ENCODE results near the gene S100A16.

The S100A16 gene

DNA sequence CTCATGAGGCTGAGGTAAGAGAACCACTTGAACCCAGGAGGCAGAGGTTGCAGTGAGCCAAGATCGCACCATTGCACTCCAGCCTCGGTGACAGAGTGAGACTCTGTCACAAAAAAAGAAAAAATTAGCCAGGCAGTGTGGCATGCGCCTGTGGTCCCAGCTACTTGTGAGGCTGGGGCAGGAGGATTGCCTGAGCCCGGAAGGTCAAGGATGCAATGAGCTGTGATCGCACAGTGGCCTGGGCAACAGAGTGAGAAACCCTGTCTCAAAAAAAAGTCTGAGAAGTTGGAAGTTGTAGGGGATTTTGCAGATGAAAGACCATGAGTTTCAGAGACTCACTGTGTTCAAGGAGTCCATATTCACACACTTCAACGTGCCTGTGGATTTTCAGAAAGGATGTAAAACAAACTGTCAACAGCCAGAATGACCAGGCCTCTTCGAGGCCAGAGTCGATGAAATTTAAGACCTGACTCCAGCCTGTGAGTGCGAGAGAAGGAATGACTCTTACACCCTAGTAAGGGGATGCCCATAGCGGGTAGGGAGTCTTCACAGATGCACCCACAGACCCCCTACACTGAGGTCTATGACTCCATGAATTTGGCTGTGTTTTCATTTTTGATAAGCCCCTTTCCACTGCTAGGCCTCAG is 12.2 kb upstream of the S100A16 start:
- ATAC-seq (replicated peaks; ENCODE audit: extremely low read depth, poor library complexity, severe bottlenecking) (no peak), DNase-seq (ENCODE audit: low spot score in 2 of 2) (no peak)
- Mint-ChIP-seq H3K27me3 (no peaks in the 10 kb centered on the region), H3K4me1 (no peaks in the 10 kb centered on the region), H3K9me3 (no peaks in the 10 kb centered on the region), H3K27ac (ENCODE audit: low read depth) (no peak overlapping the region), H3K4me3 (no peak overlapping the region), H3K36me3 (ENCODE audit: insufficient read depth) (no peaks in the 10 kb centered on the region)

DNA sequence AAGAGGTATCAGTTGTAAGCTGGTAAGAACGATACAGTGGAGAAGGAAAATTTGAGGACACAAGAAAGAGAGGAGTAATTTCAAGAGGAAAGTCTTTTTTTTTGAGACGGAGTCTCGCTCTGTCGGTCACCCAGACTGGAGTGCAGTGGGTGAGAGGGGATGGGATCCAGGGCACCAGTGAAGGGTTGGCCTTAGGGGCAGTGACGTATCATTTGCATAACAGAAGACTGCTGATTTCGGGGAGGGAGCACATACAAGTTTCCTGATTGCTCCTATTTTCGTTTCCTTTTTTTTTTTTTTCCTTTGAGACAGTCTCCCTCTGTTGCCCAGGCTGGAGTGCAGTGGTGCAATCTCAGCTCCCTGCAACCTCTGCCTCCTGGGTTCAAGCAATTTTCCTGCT is 10.2 kb upstream of the S100A16 start:
- no peak for DNase-seq (ENCODE audit: low spot score in 2 of 2)
- no peak for ATAC-seq (replicated peaks; ENCODE audit: extremely low read depth, poor library complexity, severe bottlenecking)
- Mint-ChIP-seq H3K4me1 (no peaks in the 10 kb centered on the region), H3K27ac (ENCODE audit: low read depth) (no peak overlapping the region), H3K4me3 (no peak overlapping the region), H3K9me3 (no peaks in the 10 kb centered on the region), H3K27me3 (no peaks in the 10 kb centered on the region), H3K36me3 (ENCODE audit: insufficient read depth) (no peaks in the 10 kb centered on the region)

DNA sequence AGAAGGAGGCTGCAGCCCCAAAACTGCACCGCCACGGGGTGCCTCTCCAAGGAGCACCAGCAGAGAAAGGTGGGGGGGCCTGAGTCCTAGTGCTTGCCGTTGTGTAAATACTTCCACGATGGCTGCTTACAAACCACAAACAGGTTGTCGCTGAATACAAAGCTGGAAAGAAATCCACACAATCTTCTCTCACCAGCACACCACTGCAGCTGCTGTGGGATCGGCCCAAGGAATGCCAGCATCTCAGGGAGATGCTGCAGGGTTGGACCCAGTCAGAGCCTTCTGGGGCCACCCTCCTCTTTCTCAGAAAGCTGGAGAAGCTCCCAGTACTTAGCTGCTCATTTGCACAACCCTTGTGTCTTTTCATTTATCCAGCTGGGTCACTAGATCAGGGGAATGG is 6.2 kb upstream of the S100A16 start:
- no peak for ATAC-seq (replicated peaks; ENCODE audit: extremely low read depth, poor library complexity, severe bottlenecking)
- H3K27ac Mint-ChIP-seq (ENCODE audit: low read depth), result no peak overlapping the region
- no peaks in the 10 kb centered on the region for H3K36me3 Mint-ChIP-seq (ENCODE audit: insufficient read depth)
- DNase-seq (ENCODE audit: low spot score in 2 of 2), result no peak
- no peaks in the 10 kb centered on the region for H3K4me1 Mint-ChIP-seq
- no peak overlapping the region for H3K4me3 Mint-ChIP-seq
- H3K27me3 Mint-ChIP-seq, result peaks cover 8% of the 10 kb centered on the region
- no peaks in the 10 kb centered on the region for H3K9me3 Mint-ChIP-seq

DNA sequence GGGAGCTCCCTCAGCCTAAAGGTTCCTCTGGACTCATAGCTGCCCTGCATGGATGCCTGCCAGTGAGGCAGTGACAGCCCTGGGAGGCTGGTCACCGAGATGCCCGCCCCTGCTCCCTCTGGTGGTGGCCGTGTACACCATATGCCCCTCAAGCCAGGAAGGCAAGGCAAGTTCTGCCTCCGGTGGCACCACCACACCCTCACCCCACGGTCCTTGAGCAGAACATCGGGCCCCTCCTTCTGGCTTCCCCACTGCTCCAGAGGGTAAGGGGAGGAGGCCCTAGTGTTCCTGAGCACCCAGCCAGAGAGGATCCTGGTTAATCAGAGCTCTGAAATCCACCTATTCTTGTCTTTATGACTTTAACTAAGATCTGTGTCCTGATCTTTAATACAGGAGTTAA is 4.7 kb upstream of the S100A16 start:
- H3K27me3 Mint-ChIP-seq, result peaks cover 14% of the 10 kb centered on the region

DNA sequence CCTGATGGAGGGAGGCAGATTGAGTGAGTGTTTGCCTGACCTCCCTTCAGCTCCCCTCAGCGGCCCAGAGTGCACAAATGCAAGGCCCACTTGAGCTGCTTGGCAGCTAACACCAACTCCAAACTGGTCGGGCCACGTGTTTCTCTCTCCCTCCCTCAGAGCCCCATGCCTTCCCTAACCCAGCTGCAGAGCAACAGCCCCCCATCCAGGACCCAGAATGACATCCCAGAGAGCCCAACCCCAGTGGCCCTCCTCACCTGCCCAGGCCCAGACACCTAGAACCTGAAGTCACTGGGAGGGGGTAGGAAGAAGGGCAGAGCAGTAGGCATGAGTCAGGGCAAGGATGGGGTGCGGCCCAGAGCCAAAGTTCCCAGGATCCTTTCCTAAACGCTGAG is 4.0 kb upstream of the S100A16 start:
- ATAC-seq (replicated peaks; ENCODE audit: extremely low read depth, poor library complexity, severe bottlenecking) (no peak), DNase-seq (ENCODE audit: low spot score in 2 of 2) (no peak)
- Mint-ChIP-seq H3K4me1 (no peaks in the 10 kb centered on the region), H3K9me3 (no peaks in the 10 kb centered on the region), H3K27ac (ENCODE audit: low read depth) (no peak overlapping the region), H3K36me3 (ENCODE audit: insufficient read depth) (peaks cover 4% of the 10 kb centered on the region), H3K27me3 (peaks cover 14% of the 10 kb centered on the region), H3K4me3 (no peak overlapping the region)

More for the DNA sequence above, 4.7 kb upstream of the S100A16 start:
- peak; percentile 67 for ATAC-seq (replicated peaks; ENCODE audit: extremely low read depth, poor library complexity, severe bottlenecking)
- DNase-seq (ENCODE audit: low spot score in 2 of 2), result peak; percentile 32 to 34
- H3K27ac Mint-ChIP-seq (ENCODE audit: low read depth), result no peak overlapping the region
- no peaks in the 10 kb centered on the region for H3K9me3 Mint-ChIP-seq
- H3K36me3 Mint-ChIP-seq (ENCODE audit: insufficient read depth), result peaks cover 2% of the 10 kb centered on the region
- H3K4me1 Mint-ChIP-seq, result no peaks in the 10 kb centered on the region
- H3K4me3 Mint-ChIP-seq, result no peak overlapping the region

DNA sequence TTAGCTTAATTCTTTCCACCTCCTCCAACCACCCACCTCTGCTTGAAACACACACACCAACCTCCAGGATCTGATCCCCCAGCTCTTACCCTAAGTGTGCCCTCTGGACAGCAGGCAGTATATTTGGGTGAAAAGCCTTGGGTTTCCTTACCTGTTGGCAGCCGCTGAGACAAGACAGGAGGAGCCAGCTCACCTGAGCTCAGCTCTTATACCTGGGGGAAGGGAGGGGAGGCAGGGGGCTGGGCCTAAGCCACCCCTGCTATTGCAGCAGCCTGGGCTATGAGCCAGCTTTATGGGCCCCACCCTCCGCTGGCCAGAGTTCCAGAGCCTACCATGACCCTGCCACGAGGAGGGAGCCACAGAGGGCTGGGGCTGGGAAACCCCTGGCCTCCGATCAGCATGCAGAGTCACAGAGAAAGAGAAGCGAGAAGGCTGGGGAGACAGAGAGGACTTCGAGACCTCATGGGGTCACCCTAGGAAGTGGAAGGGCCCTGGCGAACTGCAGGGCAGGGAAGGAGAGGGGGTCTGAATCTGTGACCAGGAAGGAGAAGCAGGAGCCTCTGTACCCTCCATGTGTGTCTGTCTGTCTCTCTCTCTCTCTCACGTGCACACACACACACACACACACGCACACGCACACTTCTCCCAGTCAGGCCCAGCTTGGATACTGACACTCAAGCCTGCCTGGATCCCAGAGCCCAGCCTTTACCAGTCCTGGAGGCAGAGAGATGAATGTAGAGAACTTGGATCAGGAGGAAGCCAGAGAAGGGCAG is 3.4 kb upstream of the S100A16 start, which contains the start of gene S100A14:
Gene S100A14 (minus strand): TSS at position 182 of the 773 bp plus-strand sequence. CDS start 467 bp downstream, outside the sequence.
- no peak within 1 kb of the TSS for H3K4me3 Mint-ChIP-seq
- peaks cover 5% of the 10 kb centered on the region for H3K36me3 Mint-ChIP-seq (ENCODE audit: insufficient read depth)
- DNase-seq (ENCODE audit: low spot score in 2 of 2) (no peak), ATAC-seq (replicated peaks; ENCODE audit: extremely low read depth, poor library complexity, severe bottlenecking) (no peak)
- no peaks in the 10 kb centered on the region for H3K4me1 Mint-ChIP-seq
- H3K27me3 Mint-ChIP-seq, result peaks cover 14% of the 10 kb centered on the region
- H3K9me3 Mint-ChIP-seq, result no peaks in the 10 kb centered on the region
- H3K27ac Mint-ChIP-seq (ENCODE audit: low read depth), result no peak within 1 kb of the TSS

DNA sequence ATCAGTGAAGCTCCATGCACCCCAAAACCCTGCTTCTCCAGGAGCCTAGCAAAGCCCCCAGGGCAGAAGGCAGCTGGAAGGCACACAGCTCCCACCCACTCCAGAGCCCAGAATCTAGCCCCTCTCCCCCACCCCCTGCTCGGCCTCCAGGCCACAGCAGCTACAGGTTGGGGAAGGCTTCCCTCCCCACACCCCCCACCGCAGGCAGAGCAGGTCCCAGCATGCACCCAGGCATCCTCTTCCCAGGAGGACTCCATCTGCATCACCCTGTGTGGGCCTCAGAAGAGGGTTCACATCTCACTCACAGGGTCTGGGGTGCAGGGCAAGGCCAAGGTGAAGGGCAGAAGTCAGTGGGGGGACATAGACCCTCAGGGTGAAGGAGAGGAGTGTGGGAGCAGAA is 2.5 kb upstream of the S100A16 start:
- ATAC-seq (replicated peaks; ENCODE audit: extremely low read depth, poor library complexity, severe bottlenecking) (no peak), DNase-seq (ENCODE audit: low spot score in 2 of 2) (no peak)
- H3K27ac Mint-ChIP-seq (ENCODE audit: low read depth), result no peak overlapping the region
- no peaks in the 10 kb centered on the region for H3K9me3 Mint-ChIP-seq
- H3K36me3 Mint-ChIP-seq (ENCODE audit: insufficient read depth), result peaks cover 5% of the 10 kb centered on the region
- H3K4me1 Mint-ChIP-seq, result no peaks in the 10 kb centered on the region
- H3K27me3 Mint-ChIP-seq, result peaks cover 14% of the 10 kb centered on the region
- H3K4me3 Mint-ChIP-seq, result no peak overlapping the region

DNA sequence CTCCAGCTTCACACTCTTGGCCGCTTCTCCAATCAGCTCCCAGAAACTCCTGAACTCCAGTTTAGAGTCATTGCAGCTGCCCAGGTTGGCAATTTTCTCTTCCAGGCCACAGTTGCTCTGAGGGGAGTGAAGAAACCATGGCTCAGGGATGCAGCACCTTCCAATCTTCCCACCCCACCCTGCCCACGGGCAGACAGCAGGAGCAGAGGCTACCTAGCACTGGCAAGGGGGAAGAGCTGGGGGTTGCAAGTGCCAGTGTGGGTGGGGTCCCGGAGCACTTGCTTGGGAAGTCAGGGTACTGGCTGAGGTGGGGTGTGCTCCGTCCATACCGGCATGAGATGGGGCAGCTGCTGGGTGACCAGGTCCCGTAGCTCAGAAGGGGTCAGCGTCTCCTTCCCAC is 2.0 kb upstream of the S100A16 start:
- no peak overlapping the region for H3K4me3 Mint-ChIP-seq
- H3K36me3 Mint-ChIP-seq (ENCODE audit: insufficient read depth), result peaks cover 5% of the 10 kb centered on the region
- no peak overlapping the region for H3K27ac Mint-ChIP-seq (ENCODE audit: low read depth)
- no peaks in the 10 kb centered on the region for H3K4me1 Mint-ChIP-seq
- DNase-seq (ENCODE audit: low spot score in 2 of 2) (no peak), ATAC-seq (replicated peaks; ENCODE audit: extremely low read depth, poor library complexity, severe bottlenecking) (no peak)
- peaks cover 14% of the 10 kb centered on the region for H3K27me3 Mint-ChIP-seq
- H3K9me3 Mint-ChIP-seq, result no peaks in the 10 kb centered on the region

DNA sequence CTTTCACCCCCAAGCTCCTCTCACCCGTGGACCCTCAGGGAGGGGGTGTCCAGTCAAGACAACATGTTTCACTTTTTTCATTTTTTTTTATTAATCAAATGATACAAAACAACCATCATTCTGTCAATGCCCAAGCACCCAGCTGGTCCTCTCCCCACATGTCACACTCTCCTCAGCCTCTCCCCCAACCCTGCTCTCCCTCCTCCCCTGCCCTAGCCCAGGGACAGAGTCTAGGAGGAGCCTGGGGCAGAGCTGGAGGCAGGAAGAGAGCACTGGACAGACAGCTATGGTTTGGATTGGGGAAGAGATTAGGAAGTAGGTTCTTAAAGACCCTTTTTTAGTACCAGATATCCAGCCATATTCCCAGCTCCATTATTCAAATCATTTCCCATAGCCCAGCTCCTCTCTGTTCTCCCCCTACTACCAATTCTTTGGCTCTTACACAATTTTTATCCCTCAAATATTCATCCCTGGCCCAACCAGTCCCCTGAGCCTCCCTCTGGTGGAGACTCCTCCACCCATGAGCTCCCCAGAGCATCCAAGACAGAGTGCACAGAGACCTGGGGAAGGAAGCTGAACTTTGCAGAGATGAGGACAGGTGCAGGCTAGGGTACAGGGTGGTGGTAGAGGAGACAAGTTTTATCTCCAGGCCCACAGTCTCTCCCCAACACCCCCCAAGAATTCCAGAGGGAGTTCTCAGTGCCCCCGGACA is 1.4 kb upstream of the S100A16 start:
- H3K4me3 Mint-ChIP-seq, result no peak overlapping the region
- H3K9me3 Mint-ChIP-seq, result no peaks in the 10 kb centered on the region
- ATAC-seq (replicated peaks; ENCODE audit: extremely low read depth, poor library complexity, severe bottlenecking), result no peak
- no peak overlapping the region for H3K27ac Mint-ChIP-seq (ENCODE audit: low read depth)
- H3K27me3 Mint-ChIP-seq, result peaks cover 14% of the 10 kb centered on the region
- DNase-seq (ENCODE audit: low spot score in 2 of 2), result no peak
- no peaks in the 10 kb centered on the region for H3K4me1 Mint-ChIP-seq
- H3K36me3 Mint-ChIP-seq (ENCODE audit: insufficient read depth), result peaks cover 5% of the 10 kb centered on the region

DNA sequence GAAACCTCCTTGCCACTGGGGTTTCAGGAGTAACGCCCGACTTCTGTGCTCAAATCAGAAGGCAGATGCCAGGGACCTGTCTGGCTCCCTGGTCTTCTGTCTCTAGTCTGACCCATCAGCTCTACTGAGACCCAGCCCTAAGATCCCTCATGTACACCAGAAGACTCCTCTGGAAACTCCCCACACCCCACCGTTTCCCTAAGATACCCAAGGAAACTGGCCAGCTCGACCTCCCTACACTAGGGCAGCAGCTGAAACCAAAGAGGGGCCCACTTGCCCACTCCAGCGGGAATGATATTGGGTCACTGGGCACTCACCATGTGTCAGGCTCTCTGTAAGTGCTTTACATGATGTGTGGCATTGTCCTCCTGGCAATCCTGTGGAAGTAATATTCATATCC is 469 bp upstream of the S100A16 start:
- H3K36me3 Mint-ChIP-seq (ENCODE audit: insufficient read depth), result peaks cover 5% of the 10 kb centered on the region

DNA sequence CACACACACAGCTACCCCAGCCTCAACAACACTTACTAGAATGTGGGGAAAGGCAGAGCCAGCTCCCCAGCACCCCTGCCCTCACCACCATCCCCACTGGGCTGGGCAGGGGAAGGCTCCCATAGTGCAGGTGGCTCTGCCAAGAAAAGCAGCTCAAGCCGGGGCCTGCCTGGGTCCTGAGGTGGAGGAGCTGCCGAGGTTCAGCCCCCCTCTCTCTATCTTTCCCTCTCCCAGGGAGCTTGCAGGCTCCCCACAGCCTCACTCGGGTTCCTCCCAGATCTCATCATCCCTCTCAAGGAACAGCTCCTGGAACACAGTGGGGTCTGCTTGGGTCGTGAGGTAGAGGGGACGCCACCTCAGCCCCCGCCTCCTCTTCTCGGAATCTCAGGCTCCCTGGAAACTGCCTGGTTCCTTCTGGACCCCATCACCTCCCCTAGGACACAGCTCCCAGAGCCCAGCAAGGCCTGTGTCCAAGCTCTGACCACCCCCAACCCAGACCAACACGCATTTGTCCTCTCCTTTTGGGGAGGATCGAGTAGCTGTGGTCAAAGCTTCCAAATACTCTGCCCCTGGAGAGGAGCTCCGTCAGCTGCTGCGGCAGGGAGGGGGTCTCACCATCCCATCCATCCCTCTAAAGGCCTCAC is 704 bp downstream of the S100A16 start:
- Mint-ChIP-seq H3K27me3 (peaks cover 14% of the 10 kb centered on the region), H3K27ac (ENCODE audit: low read depth) (no peak overlapping the region), H3K9me3 (no peaks in the 10 kb centered on the region), H3K4me1 (no peaks in the 10 kb centered on the region), H3K36me3 (ENCODE audit: insufficient read depth) (peaks cover 5% of the 10 kb centered on the region), H3K4me3 (no peak overlapping the region)
- no peak for ATAC-seq (replicated peaks; ENCODE audit: extremely low read depth, poor library complexity, severe bottlenecking)
- DNase-seq (ENCODE audit: low spot score in 2 of 2), result no peak

More for the DNA sequence above, 469 bp upstream of the S100A16 start:
- ATAC-seq (replicated peaks; ENCODE audit: extremely low read depth, poor library complexity, severe bottlenecking) (no peak), DNase-seq (ENCODE audit: low spot score in 2 of 2) (no peak)
- Mint-ChIP-seq H3K4me3 (no peak overlapping the region), H3K27me3 (peaks cover 14% of the 10 kb centered on the region), H3K27ac (ENCODE audit: low read depth) (no peak overlapping the region), H3K4me1 (no peaks in the 10 kb centered on the region), H3K9me3 (no peaks in the 10 kb centered on the region)

DNA sequence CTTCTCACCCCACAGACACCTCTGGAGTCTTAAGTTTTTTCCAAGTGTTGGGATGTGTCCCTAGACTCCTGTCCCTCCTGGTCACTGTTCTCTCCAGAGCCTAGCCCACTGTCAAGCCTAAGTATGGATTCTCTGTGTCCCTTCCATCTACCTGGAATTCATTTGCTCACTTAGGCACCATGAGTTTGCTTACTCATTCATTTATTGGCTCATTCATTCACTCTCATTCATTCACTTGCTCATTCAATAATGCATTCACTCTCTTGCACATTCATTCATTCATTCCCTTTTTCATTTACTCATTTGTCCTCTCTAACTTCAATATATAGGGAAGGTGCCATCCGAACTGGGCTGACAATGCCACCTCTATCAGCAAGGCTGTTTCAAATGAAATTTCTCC is 1.6 kb downstream of the S100A16 start:
- DNase-seq (ENCODE audit: low spot score in 2 of 2) (no peak), ATAC-seq (replicated peaks; ENCODE audit: extremely low read depth, poor library complexity, severe bottlenecking) (no peak)
- no peaks in the 10 kb centered on the region for H3K4me1 Mint-ChIP-seq
- H3K27ac Mint-ChIP-seq (ENCODE audit: low read depth), result no peak overlapping the region
- H3K36me3 Mint-ChIP-seq (ENCODE audit: insufficient read depth), result peaks cover 5% of the 10 kb centered on the region
- peaks cover 14% of the 10 kb centered on the region for H3K27me3 Mint-ChIP-seq
- no peaks in the 10 kb centered on the region for H3K9me3 Mint-ChIP-seq
- H3K4me3 Mint-ChIP-seq, result no peak overlapping the region
